ENCODE results near the gene MLEC.
A peak's percentile ranks its signal among the peaks of the same experiment; 100 is the strongest.

Gene MLEC

DNA sequence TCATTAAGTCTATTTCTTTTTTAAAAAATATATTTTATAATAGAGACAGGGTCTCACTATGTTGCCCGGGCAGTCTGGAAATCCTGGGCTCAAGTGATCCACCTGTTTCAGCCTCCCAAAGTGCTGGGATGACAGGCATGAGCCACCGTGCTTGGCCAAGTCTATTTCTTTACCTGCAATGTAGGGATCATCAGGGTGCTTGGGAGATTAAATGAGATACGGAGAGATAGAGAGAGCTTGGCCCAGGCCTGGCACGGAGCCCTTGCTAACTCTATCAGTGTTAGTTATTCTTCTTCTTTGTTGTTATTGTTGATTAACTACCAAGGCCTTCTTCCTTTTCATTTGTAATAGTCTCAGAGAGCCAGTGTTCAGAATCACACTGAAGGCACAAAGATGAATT lies 43.4 kb upstream of the MLEC start:
- TF ChIP-seq, protein P1, sequence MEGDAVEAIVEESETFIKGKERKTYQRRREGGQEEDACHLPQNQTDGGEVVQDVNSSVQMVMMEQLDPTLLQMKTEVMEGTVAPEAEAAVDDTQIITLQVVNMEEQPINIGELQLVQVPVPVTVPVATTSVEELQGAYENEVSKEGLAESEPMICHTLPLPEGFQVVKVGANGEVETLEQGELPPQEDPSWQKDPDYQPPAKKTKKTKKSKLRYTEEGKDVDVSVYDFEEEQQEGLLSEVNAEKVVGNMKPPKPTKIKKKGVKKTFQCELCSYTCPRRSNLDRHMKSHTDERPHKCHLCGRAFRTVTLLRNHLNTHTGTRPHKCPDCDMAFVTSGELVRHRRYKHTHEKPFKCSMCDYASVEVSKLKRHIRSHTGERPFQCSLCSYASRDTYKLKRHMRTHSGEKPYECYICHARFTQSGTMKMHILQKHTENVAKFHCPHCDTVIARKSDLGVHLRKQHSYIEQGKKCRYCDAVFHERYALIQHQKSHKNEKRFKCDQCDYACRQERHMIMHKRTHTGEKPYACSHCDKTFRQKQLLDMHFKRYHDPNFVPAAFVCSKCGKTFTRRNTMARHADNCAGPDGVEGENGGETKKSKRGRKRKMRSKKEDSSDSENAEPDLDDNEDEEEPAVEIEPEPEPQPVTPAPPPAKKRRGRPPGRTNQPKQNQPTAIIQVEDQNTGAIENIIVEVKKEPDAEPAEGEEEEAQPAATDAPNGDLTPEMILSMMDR (IDR thresholded peaks at IDR 0.05; ENCODE audit: low read depth, low read length, missing control alignments), result no peak

GRCh38 chr12:120646044-120646443 lies 40.9 kb upstream of the MLEC start:
- H3K4me3 ChIP-seq (ENCODE audit: low read depth, low read length), result no peak overlapping the region
- TF ChIP-seq, protein P1 (IDR thresholded peaks at IDR 0.05; ENCODE audit: low read depth, low read length, missing control alignments), result no peak
- no peak for DNase-seq (ENCODE audit: low read depth)
- in situ Hi-C loops (cut with HindIII; ENCODE audit: low sequenced_read_pairs), result loop anchor here (10.0 kb wide), 1 partner anchor 359 kb away; no protein-coding TSS in a partner anchor

More for the DNA sequence above, 43.4 kb upstream of the MLEC start:
- in situ Hi-C loops (cut with HindIII; ENCODE audit: low sequenced_read_pairs), result loop anchor here (10.0 kb wide), 1 partner anchor 361 kb away; no protein-coding TSS in a partner anchor
- H3K4me3 ChIP-seq (ENCODE audit: low read depth, low read length), result no peak overlapping the region
- DNase-seq (ENCODE audit: low read depth), result no peak

DNA sequence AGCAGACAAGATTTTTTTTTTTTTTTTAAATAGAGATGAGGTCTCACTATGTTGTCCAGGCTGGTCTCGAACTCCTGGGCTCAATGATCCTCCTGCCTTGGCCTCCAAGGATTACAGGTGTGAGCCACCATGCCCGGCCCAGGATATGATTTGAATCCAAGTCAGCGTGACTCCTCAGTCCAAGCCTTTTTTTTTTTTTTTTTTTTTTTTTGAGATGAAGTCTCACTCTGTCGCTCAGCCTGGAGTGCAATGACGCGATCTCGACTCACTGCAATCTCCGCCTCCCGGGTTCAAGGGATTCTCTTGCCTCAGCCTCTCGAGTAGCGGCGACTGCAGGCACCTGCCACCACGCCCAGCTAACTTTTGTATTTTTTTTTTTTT lies 39.6 kb upstream of the MLEC start:
- no peak overlapping the region for H3K4me3 ChIP-seq (ENCODE audit: low read depth, low read length)
- in situ Hi-C loops (cut with HindIII; ENCODE audit: low sequenced_read_pairs), result loop anchor here (10.0 kb wide), 1 partner anchor 357 kb away; no protein-coding TSS in a partner anchor

GRCh38 chr12:120649442-120650232 lies 37.3 kb upstream of the MLEC start:
- DNase-seq (ENCODE audit: low read depth), result no peak
- peak overlapping the region; percentile 38 for H3K4me3 ChIP-seq (ENCODE audit: low read depth, low read length)
- in situ Hi-C loops (cut with HindIII; ENCODE audit: low sequenced_read_pairs), result loop anchor here (10.0 kb wide), 1 partner anchor 355 kb away; no protein-coding TSS in a partner anchor
- TF ChIP-seq, protein P1 (IDR thresholded peaks at IDR 0.05; ENCODE audit: low read depth, low read length, missing control alignments), result no peak

More for the DNA sequence above, 39.6 kb upstream of the MLEC start:
- DNase-seq (ENCODE audit: low read depth), result no peak
- TF ChIP-seq, protein P1 (IDR thresholded peaks at IDR 0.05; ENCODE audit: low read depth, low read length, missing control alignments), result no peak

GRCh38 chr12:120650233-120650690 lies 36.7 kb upstream of the MLEC start:
- no peak overlapping the region for H3K4me3 ChIP-seq (ENCODE audit: low read depth, low read length)
- TF ChIP-seq, protein P1 (IDR thresholded peaks at IDR 0.05; ENCODE audit: low read depth, low read length, missing control alignments), result no peak
- no peak for DNase-seq (ENCODE audit: low read depth)
- in situ Hi-C loops (cut with HindIII; ENCODE audit: low sequenced_read_pairs), result no loop called here

DNA sequence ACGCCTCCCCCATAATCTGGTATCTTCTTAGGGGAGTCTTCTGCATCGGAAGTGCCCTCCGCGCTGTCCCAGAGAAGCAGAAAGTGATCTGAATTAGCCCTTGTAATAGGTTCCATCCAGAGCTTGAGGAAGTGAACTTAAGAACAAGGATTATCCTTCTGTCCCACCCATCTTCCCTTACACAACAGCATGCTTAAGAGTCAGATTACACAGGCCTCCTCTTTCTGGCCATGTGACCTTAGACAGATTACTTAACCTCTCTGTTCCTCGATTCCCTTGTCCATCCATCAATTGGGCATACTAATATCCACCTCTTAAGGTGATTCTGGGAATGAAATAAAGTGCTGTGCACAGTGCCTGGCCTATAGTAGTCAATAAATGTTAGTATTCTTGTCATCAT lies 35.1 kb upstream of the MLEC start:
- DNase-seq (ENCODE audit: low read depth), result no peak
- no peak overlapping the region for H3K4me3 ChIP-seq (ENCODE audit: low read depth, low read length)
- in situ Hi-C loops (cut with HindIII; ENCODE audit: low sequenced_read_pairs), result no loop called here
- TF ChIP-seq, protein P1 (IDR thresholded peaks at IDR 0.05; ENCODE audit: low read depth, low read length, missing control alignments), result no peak
